HL-60 (cell line): Measurements from ENCODE around the gene SNRPA.

Source experiments
- DNase-seq, 2 experiments: peaks; one replicate each; pipeline ENCODE4 v3.0.0-alpha.2; 2010 to 2020; ENCODE audit warnings: low read depth in 1 of 2, low spot score in 1 of 2
- H3K27ac ChIP-seq: fragments of 250-450 bp; sonication (Bioruptor Pico); replicated peaks from 2 replicates; pipeline ENCODE4 v1.5.1; 2020; ENCODE audit warnings: mild to moderate bottlenecking, moderate library complexity
- H3K27me3 ChIP-seq: fragments of 250-450 bp; sonication (Bioruptor Pico); 2 replicates; pipeline ENCODE4 v1.5.1; 2021; ENCODE audit warnings: mild to moderate bottlenecking, moderate library complexity; ENCODE audit not compliant: insufficient read depth, poor library complexity, severe bottlenecking
- H3K4me3 ChIP-seq: replicated peaks from 2 replicates; pipeline ENCODE4 v1.5.1; 2011; ENCODE audit warnings: mild to moderate bottlenecking, control low read depth, low read length; ENCODE audit not compliant: insufficient read depth
- GABPA ChIP-seq: IDR thresholded peaks from 2 replicates; pipeline ENCODE4 v1.6.1; 2012; ENCODE audit warnings: low read depth
- POLR2AphosphoS5 ChIP-seq: IDR thresholded peaks from 2 replicates; pipeline ENCODE4 v1.6.1; 2012; ENCODE audit warnings: low read depth
- SPI1 ChIP-seq: IDR thresholded peaks from 2 replicates; pipeline ENCODE4 v1.6.1; 2012; ENCODE audit warnings: low read depth, mild to moderate bottlenecking, borderline replicate concordance
- TF ChIP-seq, protein P1 (sequence below): IDR thresholded peaks from 2 replicates; pipeline ENCODE4 v1.6.1; 2012; ENCODE audit warnings: low read depth; ENCODE audit not compliant: insufficient replicate concordance
- TF ChIP-seq, protein P2 (sequence below): IDR thresholded peaks from one replicate; pipeline ENCODE4 v1.5.1; 2011; ENCODE audit warnings: low read length, control low read depth, inconsistent platforms; ENCODE audit not compliant: insufficient read depth

SNRPA gene

DNA sequence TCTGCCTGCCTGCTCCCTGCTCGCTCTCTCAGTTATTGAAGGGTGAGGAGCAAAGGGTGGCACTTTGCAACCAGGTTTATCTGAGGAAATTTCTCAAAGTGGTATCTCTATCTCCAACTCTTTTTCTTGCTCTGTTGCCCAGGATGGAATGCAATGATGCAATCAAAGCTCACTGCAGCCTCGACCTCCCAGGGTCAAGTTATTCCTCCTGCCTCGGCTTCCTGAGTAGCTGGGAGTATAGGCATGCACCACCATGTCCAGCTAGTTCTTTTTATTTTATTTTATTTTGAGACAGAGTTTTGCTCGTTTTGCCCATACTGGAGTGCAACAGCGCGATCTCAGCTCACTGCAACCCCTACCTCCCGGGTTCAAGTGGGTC lies 5.6 kb upstream of the SNRPA start:
- no peak overlapping the region for H3K27ac ChIP-seq
- TF ChIP-seq SPI1 (no peak), GABPA (no peak), POLR2AphosphoS5 (no peak)
- TF ChIP-seq, protein P1, sequence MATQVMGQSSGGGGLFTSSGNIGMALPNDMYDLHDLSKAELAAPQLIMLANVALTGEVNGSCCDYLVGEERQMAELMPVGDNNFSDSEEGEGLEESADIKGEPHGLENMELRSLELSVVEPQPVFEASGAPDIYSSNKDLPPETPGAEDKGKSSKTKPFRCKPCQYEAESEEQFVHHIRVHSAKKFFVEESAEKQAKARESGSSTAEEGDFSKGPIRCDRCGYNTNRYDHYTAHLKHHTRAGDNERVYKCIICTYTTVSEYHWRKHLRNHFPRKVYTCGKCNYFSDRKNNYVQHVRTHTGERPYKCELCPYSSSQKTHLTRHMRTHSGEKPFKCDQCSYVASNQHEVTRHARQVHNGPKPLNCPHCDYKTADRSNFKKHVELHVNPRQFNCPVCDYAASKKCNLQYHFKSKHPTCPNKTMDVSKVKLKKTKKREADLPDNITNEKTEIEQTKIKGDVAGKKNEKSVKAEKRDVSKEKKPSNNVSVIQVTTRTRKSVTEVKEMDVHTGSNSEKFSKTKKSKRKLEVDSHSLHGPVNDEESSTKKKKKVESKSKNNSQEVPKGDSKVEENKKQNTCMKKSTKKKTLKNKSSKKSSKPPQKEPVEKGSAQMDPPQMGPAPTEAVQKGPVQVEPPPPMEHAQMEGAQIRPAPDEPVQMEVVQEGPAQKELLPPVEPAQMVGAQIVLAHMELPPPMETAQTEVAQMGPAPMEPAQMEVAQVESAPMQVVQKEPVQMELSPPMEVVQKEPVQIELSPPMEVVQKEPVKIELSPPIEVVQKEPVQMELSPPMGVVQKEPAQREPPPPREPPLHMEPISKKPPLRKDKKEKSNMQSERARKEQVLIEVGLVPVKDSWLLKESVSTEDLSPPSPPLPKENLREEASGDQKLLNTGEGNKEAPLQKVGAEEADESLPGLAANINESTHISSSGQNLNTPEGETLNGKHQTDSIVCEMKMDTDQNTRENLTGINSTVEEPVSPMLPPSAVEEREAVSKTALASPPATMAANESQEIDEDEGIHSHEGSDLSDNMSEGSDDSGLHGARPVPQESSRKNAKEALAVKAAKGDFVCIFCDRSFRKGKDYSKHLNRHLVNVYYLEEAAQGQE: no peak
- TF ChIP-seq, protein P2, sequence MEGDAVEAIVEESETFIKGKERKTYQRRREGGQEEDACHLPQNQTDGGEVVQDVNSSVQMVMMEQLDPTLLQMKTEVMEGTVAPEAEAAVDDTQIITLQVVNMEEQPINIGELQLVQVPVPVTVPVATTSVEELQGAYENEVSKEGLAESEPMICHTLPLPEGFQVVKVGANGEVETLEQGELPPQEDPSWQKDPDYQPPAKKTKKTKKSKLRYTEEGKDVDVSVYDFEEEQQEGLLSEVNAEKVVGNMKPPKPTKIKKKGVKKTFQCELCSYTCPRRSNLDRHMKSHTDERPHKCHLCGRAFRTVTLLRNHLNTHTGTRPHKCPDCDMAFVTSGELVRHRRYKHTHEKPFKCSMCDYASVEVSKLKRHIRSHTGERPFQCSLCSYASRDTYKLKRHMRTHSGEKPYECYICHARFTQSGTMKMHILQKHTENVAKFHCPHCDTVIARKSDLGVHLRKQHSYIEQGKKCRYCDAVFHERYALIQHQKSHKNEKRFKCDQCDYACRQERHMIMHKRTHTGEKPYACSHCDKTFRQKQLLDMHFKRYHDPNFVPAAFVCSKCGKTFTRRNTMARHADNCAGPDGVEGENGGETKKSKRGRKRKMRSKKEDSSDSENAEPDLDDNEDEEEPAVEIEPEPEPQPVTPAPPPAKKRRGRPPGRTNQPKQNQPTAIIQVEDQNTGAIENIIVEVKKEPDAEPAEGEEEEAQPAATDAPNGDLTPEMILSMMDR: no peak
- H3K4me3 ChIP-seq: no peak overlapping the region
- no peaks in the 10 kb centered on the region for H3K27me3 ChIP-seq
- no peak for DNase-seq

DNA sequence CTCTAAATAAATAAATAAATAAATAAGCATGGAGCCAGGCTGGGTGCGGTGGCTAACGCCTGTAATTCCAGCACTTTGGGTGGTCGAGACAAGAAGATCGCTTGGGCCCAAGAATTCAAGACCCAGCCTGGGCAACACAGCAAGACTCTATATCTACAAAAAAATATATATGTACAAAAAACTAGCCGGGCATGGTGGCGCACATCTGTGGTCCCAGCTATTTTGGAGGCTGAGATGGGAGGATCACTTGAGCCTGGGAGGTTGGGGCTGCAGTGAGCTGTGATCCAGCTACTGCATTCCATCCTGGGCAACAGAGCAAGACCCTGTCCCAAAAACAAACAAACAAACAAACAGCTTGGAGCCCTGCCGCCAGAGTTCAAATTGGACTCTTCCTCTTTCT lies 3.5 kb upstream of the SNRPA start:
- peak overlapping the region; percentile 93 for H3K27ac ChIP-seq
- no peak for DNase-seq
- no peaks in the 10 kb centered on the region for H3K27me3 ChIP-seq
- TF ChIP-seq, protein P2: no peak
- TF ChIP-seq SPI1: no peak; the same call in 1 of the 2 replicates
- TF ChIP-seq, protein P1: no peak
- TF ChIP-seq POLR2AphosphoS5: no peak
- TF ChIP-seq GABPA: no peak
- H3K4me3 ChIP-seq: no peak overlapping the region

DNA sequence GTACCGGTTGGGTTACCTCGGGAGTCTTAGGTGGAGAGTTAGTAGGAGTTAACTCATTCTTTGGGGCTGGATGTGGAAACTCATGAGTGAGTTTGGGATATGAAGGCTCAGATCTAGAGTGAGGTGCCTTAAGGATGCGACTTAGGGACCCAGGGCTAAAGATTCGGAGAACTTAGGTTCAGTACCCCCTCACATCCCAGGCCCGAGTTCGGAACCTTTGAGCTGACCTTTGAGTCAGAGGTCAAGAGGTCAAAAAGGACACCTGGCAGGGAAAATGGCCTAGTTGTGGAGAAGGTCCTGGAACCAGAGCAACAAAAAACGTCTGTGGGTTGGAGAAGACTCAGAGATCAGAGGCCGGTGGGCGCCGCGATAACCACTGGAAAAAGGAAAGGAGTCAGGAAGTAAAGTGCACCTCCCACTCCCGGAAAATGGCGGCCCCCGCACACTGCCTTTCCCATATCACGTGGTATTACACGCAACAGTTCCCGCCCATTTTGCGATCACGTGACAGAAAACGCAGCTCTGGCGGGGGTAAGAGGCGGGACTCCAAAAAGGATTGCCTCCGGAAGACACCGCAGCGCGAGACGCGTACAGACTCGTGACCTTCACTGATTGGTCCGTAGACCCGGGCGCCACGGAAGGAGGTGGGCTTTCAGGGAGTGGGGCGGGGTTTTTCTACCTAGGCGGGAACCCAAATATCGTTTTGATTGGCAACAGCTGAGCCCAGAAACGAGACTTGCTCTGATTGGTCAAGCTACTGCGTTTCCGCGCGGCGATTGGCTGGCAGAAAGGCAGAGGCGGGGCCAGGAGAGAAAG lies 737 bp upstream of the SNRPA start, which contains the start of gene ACTMAP:
ACTMAP (minus strand) TSS at position 420 of the 816 bp plus-strand sequence. CDS start 674 bp downstream, outside the sequence.
- peak; percentile 100 for DNase-seq
- TF ChIP-seq SPI1 (peak; percentile 52; the same call in 1 of the 2 replicates), GABPA (peak; percentile 43; the same call in 1 of the 2 replicates), POLR2AphosphoS5 (no peak)
- H3K27ac ChIP-seq: peak within 1 kb of the TSS; percentile 99
- H3K27me3 ChIP-seq: no peaks in the 10 kb centered on the region
- peak within 1 kb of the TSS; percentile 64 for H3K4me3 ChIP-seq

DNA sequence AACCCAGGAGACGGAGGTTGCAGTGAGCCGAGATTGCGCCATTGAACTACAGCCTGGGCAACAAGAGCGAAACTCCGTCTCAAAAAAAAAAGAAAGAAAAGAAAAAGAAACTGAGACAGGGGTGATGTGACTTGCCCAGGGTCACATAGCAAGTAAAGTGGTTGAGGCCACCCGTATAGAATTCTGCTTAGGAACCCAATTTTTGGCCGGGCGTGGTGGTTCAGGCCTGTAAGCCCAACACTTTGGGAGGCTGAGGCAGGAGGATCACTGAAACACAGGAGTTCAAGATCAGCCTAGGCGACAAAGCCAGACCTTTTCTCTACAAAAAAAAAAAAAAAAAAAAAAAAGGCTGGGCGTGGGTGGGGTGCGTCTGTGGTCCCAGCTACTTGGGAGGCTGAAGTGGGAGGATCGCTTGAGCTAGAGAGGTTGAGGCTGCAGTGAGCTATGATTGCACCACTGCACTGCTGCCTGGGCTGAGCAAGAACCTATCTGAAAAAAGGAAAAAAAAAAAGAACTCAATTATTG lies 1.3 kb downstream of the SNRPA start:
- DNase-seq: peak in 1 of 2 experiments; percentile 25
- TF ChIP-seq, protein P1: no peak
- TF ChIP-seq SPI1 (no peak), POLR2AphosphoS5 (no peak), GABPA (no peak)
- TF ChIP-seq, protein P2: no peak
- H3K27ac ChIP-seq: peak overlapping the region; percentile 99
- no peaks in the 10 kb centered on the region for H3K27me3 ChIP-seq
- peak overlapping the region; percentile 64 for H3K4me3 ChIP-seq
